G401 (cell line): ENCODE results near the gene AKAP17A. TPM values are rescaled to one million over a fixed set of nuclear protein-coding genes. Genes with fewer than 3 reads are reported as not detected.
"Not testable (repeated sequence)": the region's sequence is repeated elsewhere in the genome, so short reads cannot be mapped to it uniquely, and the experiment has no call there.

Source experiments
- DNase-seq: peaks from one replicate; pipeline ENCODE4 v3.0.0-alpha.2; 2015; ENCODE audit warnings: low spot score
- in situ Hi-C: cut with HindIII; loops from 2 replicates; pipeline ENCODE4 v1.10.0; 2016; ENCODE audit warnings: low sequenced_read_pairs, mixed read lengths
- total RNA-seq: library from RNA; depleted of rRNA; stranded (reverse); fragments of >200 nt; shearing (Covaris generic); gene quantifications from 2 replicates; pipeline ENCODE4 v1.2.3, GENCODE V29; 2014; rRNA removed

AKAP17A gene, protein sequence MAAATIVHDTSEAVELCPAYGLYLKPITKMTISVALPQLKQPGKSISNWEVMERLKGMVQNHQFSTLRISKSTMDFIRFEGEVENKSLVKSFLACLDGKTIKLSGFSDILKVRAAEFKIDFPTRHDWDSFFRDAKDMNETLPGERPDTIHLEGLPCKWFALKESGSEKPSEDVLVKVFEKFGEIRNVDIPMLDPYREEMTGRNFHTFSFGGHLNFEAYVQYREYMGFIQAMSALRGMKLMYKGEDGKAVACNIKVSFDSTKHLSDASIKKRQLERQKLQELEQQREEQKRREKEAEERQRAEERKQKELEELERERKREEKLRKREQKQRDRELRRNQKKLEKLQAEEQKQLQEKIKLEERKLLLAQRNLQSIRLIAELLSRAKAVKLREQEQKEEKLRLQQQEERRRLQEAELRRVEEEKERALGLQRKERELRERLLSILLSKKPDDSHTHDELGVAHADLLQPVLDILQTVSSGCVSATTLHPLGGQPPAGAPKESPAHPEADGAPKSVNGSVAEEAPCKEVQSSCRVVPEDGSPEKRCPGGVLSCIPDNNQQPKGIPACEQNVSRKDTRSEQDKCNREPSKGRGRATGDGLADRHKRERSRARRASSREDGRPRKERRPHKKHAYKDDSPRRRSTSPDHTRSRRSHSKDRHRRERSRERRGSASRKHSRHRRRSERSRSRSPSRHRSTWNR
- 37.1 and 38.3 TPM in 2 replicates for total RNA-seq

DNA sequence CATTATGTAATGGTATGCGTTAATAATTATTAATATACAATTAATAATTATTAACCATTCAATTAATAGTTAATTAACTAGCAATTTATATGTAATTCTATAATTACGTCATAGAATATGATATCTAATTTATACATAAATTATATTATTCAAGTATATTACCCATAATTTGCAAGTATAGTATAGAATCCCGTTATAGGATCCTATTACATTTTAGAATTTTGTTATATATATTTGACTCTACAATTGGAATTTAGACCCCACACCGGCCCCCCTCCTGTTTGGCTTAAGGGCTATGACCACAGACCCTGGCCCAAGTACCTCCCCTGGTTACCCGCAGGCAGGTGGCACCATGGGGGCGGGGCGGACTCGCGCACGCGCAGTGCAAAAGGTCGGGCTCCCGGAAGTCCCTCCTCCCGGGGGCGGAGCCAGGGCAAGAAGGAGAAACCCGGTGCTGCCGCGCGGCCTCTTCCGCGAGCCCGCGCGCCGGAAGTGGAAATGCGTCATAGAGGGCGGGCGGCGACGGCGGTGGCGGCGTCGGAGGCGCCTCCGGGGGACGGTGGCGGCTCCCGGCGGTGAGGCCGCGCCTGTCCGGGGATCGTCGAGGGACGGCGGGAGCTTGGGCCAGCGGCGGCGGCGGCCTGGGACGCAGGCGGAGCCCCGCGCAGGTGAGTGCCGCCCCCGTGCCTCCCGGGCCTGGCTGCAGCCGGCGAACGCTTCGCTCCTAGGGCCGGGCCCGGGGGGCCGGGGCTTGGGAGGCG lies at the start of gene AKAP17A:
Gene AKAP17A (plus strand): TSS at position 503 of the 761 bp plus-strand sequence. CDS start 1,859 bp downstream, outside the sequence.
- DNase-seq, result peak; percentile 94
- in situ Hi-C loops, result no loop called here

DNA sequence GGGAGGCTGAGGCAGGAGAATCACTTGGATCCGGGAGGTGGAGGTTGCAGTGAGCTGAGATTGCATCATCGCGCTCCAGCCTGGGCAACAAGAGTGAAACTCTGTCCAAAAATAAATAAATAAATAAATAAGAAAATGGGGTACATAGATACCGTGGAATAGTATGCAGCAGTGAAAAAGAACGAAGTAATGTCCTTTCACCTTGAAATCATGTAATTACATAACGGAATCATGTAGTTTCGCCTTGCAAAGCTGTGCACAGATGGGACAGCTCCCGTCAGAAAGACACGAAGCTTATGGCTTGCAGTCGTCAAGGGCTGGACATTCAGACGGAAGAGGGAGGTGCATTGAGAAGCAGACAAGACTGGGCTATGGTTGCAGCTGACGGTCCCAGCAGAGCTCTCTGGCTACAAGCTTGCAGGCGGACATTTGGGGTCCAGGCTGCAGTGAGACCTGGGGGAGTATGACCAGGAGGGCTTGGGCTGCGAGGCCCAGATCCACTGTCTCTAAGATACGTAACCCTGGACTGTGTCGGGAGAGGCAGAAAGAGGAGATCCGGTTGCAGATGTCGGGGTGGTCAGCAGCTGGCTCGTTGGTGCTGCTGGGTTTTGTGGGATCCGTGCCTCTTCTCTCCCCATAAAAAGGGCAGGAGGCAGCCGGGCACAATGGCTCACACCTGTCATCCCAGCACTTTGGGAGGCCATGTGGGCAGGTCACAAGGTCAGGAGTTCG lies 48.2 kb upstream of the AKAP17A start:
- in situ Hi-C loops, result no loop called here
- DNase-seq, result no peak

DNA sequence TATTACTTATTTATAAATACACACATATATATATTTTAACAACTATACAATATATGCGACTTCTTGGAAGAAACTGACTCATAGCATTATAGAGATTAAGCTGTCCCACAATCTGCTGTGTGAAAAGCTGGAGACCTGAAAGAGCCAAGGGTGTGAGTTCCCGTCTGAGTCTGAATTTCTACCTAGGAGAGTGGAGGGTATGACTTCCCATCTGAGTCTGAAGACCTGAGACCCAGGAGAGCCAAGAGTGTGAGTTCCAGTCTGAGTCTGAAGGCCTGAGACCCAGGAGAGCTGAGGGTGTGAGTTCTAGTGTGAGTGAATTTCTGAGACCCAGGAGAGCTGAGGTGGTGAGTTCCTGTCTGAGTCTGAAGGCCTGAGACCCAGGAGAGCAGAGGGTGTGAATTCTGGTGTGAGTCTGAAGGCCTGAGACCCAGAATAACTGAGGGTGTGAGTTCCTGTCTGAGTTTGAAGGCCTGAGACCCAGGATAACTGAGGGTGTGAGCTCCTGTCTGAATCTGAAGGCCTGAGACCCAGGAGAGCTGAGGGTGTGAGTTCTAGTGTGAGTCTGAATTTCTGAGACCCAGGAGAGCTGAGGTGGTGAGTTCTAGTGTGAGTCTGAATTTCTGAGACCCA lies 45.5 kb upstream of the AKAP17A start:
- in situ Hi-C loops, result no loop called here
- no peak for DNase-seq

DNA sequence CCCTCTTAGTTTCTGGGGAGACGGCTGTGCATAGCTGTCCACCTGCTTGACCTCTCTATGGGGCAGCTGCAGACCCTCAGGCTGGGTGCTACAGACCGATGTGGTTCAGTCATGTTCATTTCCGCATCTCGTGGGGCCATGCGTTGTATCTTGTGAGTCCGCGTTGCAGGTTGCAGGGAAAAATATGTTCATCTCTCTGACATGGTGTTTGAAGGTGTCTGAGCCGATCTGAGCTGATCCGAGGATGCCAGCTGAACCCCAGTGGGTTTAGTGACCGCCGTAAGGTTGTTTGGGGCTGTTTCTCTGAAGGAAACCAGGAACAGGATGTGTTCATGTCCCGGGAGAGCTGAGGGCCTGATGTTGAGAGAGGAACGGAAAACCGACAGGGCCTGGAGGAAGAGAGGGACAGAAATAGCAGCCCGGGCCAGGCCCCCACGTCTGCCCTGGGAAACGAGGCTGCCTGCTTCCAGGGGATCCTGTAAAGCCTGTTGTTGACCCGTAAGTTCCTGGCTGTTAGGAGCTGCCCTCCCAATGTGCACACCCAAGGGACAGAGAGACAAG lies 44.6 kb upstream of the AKAP17A start:
- in situ Hi-C loops, result no loop called here
- no peak for DNase-seq

DNA sequence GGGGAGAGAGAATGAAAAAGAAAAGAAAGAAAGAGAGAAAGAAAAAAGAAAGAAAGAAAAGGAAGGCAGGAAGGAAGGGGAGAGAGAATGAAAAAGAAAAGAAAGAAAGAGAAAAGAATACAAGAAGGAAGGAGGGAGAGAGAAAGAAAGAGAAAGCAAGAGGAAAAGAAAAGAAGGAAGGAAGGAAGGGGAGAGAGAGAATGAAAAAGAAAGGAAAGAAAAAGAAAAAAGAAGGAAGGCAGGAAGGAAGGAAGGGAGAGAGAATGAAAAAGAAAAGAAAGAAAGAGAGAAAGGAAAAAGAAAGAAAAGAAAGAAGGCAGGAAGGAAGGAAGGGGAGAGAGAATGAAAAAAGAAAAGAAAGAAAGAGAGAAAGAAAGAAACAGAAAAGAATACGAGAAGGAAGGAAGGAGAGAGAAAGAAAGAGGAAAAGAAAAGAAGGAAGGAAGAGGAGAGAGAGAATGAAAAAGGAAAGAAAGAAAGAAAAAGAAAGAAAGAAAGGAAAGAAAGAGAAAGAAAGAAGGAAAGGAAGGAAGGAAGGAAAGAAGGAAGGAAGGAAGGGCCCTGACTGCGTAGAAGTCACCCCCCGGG lies 39.4 kb upstream of the AKAP17A start:
- DNase-seq, result no peak
- in situ Hi-C loops, result no loop called here

DNA sequence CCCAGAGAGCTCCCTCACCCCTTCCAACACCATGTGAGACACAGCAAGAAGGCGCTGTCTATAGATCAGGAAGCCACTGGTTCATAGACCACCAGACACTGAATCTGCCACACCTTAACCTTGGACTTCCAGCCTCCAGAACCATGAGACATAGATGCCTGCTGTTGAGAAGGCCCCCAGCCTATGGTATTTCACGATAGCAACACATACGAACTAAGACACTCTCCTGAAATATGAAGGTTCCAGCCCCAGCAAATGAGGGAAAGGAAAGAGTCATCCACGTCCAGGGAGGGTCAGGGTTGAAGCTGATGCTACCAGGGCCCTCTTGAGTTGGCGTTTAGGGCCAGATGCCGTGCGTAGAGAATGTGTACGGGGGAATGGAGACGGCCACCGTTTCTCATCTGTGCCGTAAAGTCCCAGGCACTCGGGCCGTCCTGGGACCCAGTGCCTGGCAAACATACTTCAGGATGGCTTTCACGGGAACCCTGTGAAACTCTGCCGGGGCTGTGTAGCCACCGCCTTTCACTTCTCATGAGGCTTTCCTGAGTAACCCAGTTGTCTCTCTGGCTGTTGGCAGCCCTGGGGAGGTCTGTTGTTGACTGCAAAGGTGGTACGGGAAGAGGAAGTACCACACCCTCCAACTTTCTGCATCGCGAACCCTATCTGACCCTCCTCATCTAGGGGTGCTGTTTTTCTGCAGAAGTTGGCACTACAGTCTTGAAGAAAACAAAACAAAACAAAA lies 36.8 kb upstream of the AKAP17A start:
- DNase-seq, result no peak

DNA sequence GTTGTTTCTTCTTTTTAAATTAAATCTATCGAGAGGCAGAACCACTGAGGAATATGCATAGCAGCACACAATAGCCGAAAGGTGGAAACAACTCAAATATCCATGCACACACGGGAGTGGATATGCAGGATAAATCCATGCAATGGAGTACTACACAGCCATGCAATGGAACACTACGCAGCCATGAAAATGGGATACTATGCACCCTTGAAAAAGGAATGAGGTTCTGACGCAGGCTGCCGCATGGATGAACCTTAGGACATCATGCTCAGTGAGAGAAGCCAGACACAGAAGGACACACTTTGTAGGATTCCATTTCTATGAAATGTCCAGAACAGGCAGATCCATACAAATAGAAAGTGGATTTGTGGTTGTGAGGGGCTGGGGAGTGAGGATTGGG lies 36.0 kb upstream of the AKAP17A start:
- in situ Hi-C loops, result no loop called here
- no peak for DNase-seq

More for the DNA sequence above, 36.8 kb upstream of the AKAP17A start:
- in situ Hi-C loops, result no loop called here

DNA sequence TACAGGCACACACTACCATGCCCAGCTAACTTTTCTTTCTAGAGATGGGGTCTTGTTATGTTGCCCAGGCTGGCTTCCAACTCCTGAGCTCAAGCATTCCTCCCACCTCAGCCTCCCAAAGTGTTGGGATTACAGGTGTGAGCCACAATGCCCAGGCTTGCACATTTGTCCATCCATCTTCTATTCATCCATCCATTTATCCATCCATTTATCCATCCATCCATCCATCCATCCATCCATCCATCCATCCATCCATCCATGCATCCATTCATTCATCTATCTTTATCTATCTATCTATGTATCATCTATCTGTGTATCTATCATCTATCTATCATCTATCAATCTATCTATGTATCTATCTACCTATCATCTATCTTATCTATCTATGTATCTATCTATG lies 34.0 kb upstream of the AKAP17A start:
- in situ Hi-C loops, result not testable (repeated sequence)

DNA sequence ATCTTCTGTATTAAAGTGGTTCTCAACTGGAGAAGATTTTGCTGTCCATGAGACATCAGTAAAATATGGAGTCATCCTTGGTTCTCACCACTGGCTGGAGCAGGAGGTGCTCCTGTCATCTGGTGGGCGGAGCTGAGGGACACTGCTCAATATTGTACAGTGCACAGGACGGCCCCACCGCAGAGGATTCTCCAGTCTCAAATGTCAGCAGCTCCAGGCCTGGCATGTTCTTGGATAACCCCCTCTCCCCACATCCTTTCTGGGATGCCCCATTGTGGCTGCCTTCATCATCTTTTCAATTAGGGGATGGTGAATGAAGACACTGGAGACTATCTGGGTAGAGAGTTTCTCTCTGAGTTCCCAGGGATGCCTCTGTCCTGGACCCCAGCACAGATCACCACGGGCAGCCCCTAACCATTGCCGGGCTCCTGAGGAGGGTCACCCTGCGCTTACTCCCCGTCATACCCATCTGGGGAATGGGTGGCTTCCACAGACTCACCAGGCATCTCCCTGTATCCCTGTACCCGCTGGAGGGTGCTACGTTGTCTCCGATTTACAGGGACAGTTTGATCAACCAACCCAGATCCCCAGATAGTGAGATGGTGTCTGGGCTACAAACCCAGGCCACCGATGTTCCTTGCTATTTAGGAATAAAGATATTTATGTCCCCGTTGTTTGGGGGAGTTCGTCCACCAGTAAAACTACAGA lies 32.5 kb upstream of the AKAP17A start:
- no peak for DNase-seq
- in situ Hi-C loops, result no loop called here

More for the DNA sequence above, 34.0 kb upstream of the AKAP17A start:
- DNase-seq, result not testable (repeated sequence)

DNA sequence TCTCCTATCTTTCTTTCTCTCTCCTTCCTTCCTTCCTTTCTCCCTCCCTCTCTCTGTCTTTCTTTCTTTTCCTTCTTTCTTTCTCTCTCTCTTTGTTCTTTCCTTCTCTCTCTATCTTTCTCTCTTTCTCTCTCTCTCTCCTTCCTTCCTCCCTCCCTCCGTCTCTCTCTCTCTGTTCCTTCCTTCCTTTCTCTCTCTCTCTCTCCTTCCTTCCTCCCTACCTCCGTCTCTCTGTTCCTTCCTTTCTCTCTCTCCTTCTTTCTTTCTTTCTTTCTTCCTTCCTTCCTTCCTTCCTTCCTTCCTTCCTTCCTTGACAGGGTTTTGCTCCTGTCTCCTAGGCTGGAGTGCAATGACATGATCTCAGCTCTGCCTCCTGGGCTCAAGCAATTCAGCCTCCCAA lies 30.2 kb upstream of the AKAP17A start:
- in situ Hi-C loops, result no loop called here

DNA sequence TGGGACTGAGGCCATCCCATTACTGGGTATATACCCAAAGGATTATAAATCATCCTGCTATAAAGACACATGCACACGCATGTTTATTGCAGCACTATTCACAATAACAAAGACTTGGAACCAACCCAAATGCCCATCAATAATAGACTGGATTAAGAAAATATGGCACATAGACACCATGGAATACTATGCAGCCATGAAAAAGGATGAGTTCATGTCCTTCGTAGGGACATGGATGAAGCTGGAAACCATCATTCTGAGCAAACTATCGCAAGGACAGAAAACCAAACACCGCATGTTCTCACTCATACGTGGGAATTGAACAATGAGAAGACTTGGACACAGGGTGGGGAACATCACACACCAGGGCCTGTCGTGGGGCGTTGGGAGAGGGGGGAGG lies 27.3 kb upstream of the AKAP17A start:
- in situ Hi-C loops, DNase-seq: not testable (repeated sequence)

More for the DNA sequence above, 30.2 kb upstream of the AKAP17A start:
- no peak for DNase-seq

DNA sequence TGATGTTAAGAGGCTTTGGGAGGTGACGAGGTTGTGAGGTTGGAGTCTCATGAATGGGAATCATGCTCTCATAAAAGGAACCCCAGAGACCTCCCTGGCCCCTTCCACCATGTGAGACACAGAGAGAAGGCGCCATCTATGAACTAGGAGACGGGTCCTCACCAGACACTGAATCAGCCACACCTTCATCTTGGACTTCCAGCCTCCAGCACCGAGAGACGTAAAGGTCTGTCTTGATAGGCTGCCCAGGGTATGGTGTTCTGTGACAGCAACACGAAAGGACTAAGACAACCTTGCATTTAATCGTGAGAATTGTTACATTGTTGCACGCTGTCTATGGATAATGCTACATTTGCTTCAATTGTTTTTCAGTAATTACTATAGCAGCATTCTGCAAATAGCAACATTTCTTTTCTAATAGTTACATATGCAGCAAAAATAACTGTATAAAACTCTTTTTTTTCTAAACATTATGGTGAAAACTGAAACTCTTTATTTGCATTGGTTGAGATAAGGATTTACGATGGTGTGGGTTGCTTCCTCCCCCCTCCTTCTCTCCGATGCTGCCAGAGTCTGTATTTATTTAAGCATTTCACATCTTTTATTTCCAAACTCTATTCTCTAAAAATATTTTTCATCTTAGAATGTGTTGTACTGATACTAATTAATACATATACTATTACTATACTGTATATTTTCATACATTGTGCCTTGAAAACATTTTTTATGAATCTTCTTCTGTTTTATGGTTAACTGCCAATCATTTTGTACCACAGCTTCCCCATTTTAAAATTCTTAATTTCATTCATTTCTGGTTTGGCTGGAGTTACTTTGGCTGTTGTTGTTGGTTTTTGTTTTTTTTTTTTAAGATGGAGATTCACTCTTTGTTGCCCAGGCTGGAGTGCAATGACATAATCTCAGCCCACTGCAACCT lies 26.4 kb upstream of the AKAP17A start:
- no peak for DNase-seq
- in situ Hi-C loops, result no loop called here

DNA sequence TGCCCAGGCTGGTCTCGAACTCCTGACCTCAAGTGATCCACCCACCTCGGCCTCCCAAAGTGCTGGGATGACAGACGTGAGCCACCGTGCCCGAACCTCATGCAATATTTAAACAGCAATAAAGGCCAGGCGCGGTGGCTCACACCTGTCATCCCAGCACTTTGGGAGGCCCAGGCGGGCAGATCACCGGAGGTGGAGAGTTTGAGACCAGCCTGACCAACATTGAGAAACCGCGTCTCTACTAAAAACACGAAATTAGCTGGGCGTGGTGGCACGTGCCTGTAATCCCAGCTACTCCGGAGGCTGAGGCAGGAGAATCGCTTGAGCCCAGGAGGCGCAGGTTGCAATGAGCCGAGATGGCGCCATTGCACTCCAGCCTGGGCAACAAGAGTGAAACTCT lies 17.2 kb upstream of the AKAP17A start:
- in situ Hi-C loops, DNase-seq: not testable (repeated sequence)

DNA sequence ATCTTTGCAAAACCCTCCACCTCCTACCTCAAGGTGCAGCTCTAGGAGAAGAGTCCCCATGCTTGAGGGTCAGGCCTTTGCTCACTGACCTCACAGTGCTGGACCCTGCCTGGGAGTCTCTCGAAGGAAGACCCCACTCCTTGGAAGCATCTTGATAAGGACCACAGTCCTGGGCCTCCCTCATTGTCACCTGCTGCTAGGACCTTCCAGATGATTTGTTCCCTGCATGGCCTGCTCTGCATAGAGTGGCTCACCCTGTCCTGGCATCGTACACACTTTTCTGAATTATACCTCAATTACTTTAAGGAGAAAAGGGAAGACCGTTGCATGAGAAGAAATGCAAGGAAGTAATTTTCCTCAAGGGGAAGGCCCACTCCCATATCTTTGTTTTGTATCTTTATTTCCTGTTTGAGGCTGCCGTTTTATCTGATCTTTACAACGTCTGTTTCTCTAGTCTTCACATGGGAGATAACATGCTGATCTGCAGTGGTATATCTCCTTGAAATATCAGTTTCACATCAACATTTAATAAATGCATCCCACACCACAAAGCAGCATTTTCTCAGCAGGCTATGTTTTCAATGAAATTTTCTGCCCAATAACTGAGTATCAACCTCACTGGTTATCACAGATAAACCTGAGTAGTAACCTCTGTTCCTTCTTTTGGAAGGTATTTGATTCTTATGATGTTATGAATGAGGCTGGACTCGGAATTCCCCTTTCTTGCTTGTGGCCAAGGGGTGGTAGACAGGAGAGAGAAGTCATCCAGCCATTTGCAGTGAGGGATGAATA lies 15.0 kb upstream of the AKAP17A start:
- in situ Hi-C loops, result no loop called here
- DNase-seq, result no peak

DNA sequence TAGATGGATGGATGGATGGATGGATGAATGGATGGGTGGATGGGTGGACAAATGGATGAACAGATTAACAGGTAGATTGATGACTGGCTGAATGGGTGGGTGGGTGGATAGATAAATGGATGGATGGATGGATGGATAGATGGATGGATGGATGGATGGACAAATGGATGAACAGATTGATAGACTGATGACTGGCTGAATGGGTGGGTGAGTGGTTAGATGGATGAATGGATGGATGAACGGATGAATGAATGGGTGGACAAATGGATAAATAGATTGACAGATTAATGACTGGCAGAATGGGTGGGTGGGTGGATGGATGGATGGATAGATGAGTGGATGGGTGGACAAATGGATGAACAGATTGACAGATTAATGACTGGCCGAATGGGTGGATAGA lies 13.6 kb upstream of the AKAP17A start:
- DNase-seq, result no peak
- in situ Hi-C loops, result no loop called here
